ENCODE data around the gene LLGL1. TPM values are rescaled to one million over a fixed set of nuclear protein-coding genes. Genes with fewer than 3 reads are reported as not detected.

LLGL1 gene
- polyA plus RNA-seq (ENCODE audit: insufficient read length): 28.4 TPM
- long read RNA-seq, donor 1, full-length matches to known transcripts: 4 of 66 reads
- long read RNA-seq, donor 1, partial matches to known transcripts: 62 of 66 reads
- long read RNA-seq, donor 1, other reads (novel, unspliced or antisense): 0 of 66 reads
- long read RNA-seq, donor 2, full-length matches to known transcripts: 5 of 74 reads
- long read RNA-seq, donor 2, partial matches to known transcripts: 69 of 74 reads
- long read RNA-seq, donor 2, other reads (novel, unspliced or antisense): 0 of 74 reads
- long read RNA-seq, donor 3, full-length matches to known transcripts: 2 of 2 reads
- long read RNA-seq, donor 3, partial matches to known transcripts: 0 of 2 reads
- long read RNA-seq, donor 3, other reads (novel, unspliced or antisense): 0 of 2 reads
- long read RNA-seq, donor 4: 0 reads
- long read RNA-seq, donor 5, full-length matches to known transcripts: 6 of 79 reads
- long read RNA-seq, donor 5, partial matches to known transcripts: 73 of 79 reads
- long read RNA-seq, donor 5, other reads (novel, unspliced or antisense): 0 of 79 reads
- long read RNA-seq, donor 6, full-length matches to known transcripts: 7 of 7 reads
- long read RNA-seq, donor 6, partial matches to known transcripts: 0 of 7 reads
- long read RNA-seq, donor 6, other reads (novel, unspliced or antisense): 0 of 7 reads
- long read RNA-seq, donor 7, full-length matches to known transcripts: 3 of 53 reads
- long read RNA-seq, donor 7, partial matches to known transcripts: 50 of 53 reads
- long read RNA-seq, donor 7, other reads (novel, unspliced or antisense): 0 of 53 reads
- long read RNA-seq, donor 8, full-length matches to known transcripts: 3 of 3 reads
- long read RNA-seq, donor 8, partial matches to known transcripts: 0 of 3 reads
- long read RNA-seq, donor 8, other reads (novel, unspliced or antisense): 0 of 3 reads

GRCh38 chr17:18225121-18225641, at the start of gene LLGL1:
LLGL1 (plus strand) TSS chr17:18225635; CDS start chr17:18225683, 48 bp downstream.
- peak; percentile 96 for DNase-seq

GRCh38 chr17:18176176-18176575, 49.3 kb upstream of the LLGL1 start:
- no peak for DNase-seq

- no peak for DNase-seq
These were observed 48.3 kb upstream of the LLGL1 start for GRCh38 chr17:18177133-18177532.

GRCh38 chr17:18177722-18178121, 47.7 kb upstream of the LLGL1 start:
- DNase-seq: no peak

- DNase-seq: no peak
These were observed 46.2 kb upstream of the LLGL1 start for GRCh38 chr17:18179196-18179595.

GRCh38 chr17:18179804-18180203, 45.6 kb upstream of the LLGL1 start:
- DNase-seq: no peak

GRCh38 chr17:18181358-18181757, 44.1 kb upstream of the LLGL1 start:
- no peak for DNase-seq

- DNase-seq: peak; percentile 17
These were observed 43.1 kb upstream of the LLGL1 start for GRCh38 chr17:18182110-18182977.

GRCh38 chr17:18182978-18183333, 42.5 kb upstream of the LLGL1 start:
- DNase-seq: no peak

- peak; percentile 99 for DNase-seq
These were observed 41.9 kb upstream of the LLGL1 start, which contains the start of gene ALKBH5 for GRCh38 chr17:18183334-18184142. ALKBH5 (plus strand) TSS chr17:18183828; CDS start chr17:18184244, 416 bp downstream.

GRCh38 chr17:18184143-18185031, 41.0 kb upstream of the LLGL1 start:
- DNase-seq: peak; percentile 26

GRCh38 chr17:18185391-18185790, 40.0 kb upstream of the LLGL1 start:
- DNase-seq: peak; percentile 33

GRCh38 chr17:18185832-18186626, 39.4 kb upstream of the LLGL1 start:
- DNase-seq: no peak

- no peak for DNase-seq
These were observed 38.8 kb upstream of the LLGL1 start for GRCh38 chr17:18186627-18186982.

GRCh38 chr17:18187226-18187625, 38.2 kb upstream of the LLGL1 start:
- no peak for DNase-seq

- no peak for DNase-seq
These were observed 37.3 kb upstream of the LLGL1 start for GRCh38 chr17:18187821-18188761.

GRCh38 chr17:18190628-18191235, 34.7 kb upstream of the LLGL1 start:
- peak; percentile 49 for DNase-seq
